Liver (tissue), 9 donors: ENCODE results near the gene RIT2. TPM values are rescaled to one million over a fixed set of nuclear protein-coding genes. Genes with fewer than 3 reads are reported as not detected.

Source experiments
- DNase-seq: peaks from one replicate; pipeline ENCODE4 v3.0.0-alpha.2; 2017; ENCODE audit warnings: low spot score
- H3K27ac ChIP-seq, 2 donors: one replicate each; pipeline ENCODE4 v1.7.0; 2013; ENCODE audit warnings: inconsistent platforms in 2 of 2, low read length in 2 of 2, control low read depth in 1 of 2, low read depth in 1 of 2, mild to moderate bottlenecking in 1 of 2
- H3K27me3 ChIP-seq, 4 donors: one replicate each; pipeline versions ENCODE4 v1.6.1 to v1.7.0; 2013; ENCODE audit warnings: low read length in 3 of 4, inconsistent platforms in 1 of 4, mild to moderate bottlenecking in 1 of 4, moderate library complexity in 1 of 4; ENCODE audit not compliant: control insufficient read depth in 4 of 4, insufficient read depth in 4 of 4
- H3K36me3 ChIP-seq, 4 donors: one replicate each; pipeline versions ENCODE4 v1.6.1 to v1.7.0; 2013; ENCODE audit warnings: low read length in 3 of 4, mild to moderate bottlenecking in 3 of 4, low read depth in 1 of 4, moderate library complexity in 1 of 4; ENCODE audit not compliant: control insufficient read depth in 4 of 4, insufficient read depth in 3 of 4
- H3K4me1 ChIP-seq, 4 donors: one replicate each; pipeline versions ENCODE4 v1.6.1 to v1.7.0; 2013; ENCODE audit warnings: low read length in 3 of 4, mild to moderate bottlenecking in 3 of 4, moderate library complexity in 1 of 4; ENCODE audit not compliant: control insufficient read depth in 4 of 4, insufficient read depth in 4 of 4
- H3K4me3 ChIP-seq, 3 donors: one replicate each; pipeline versions ENCODE4 v1.6.1 to v1.7.0; 2013; ENCODE audit warnings: low read length in 3 of 3, control low read depth in 1 of 3, low read depth in 1 of 3, mild to moderate bottlenecking in 1 of 3
- H3K9ac ChIP-seq, 2 donors: one replicate each; pipeline ENCODE4 v1.7.0; 2013; ENCODE audit warnings: low read length in 2 of 2, mild to moderate bottlenecking in 2 of 2, moderate library complexity in 2 of 2, control low read depth in 1 of 2, low read depth in 1 of 2
- H3K9me3 ChIP-seq, 4 donors: one replicate each; pipeline versions ENCODE4 v1.6.1 to v1.7.0; 2013; ENCODE audit warnings: low read length in 3 of 4; ENCODE audit not compliant: control insufficient read depth in 4 of 4
- FOXA1 ChIP-seq: IDR thresholded peaks from 2 replicates; pipeline ENCODE4 v1.6.1; 2016; ENCODE audit warnings: antibody characterized with exemption
- GABPA ChIP-seq, 2 donors: IDR thresholded peaks in 1 of 2; conservative IDR thresholded peaks in 1 of 2; 2 replicates each; pipeline ENCODE4 v1.6.1; 2016; ENCODE audit warnings: antibody characterized with exemption in 2 of 2, mild to moderate bottlenecking in 1 of 2, moderate library complexity in 1 of 2
- HNF4A ChIP-seq, 2 donors: conservative IDR thresholded peaks; 2 replicates each; pipeline ENCODE4 v1.6.1; 2016; ENCODE audit warnings: antibody characterized with exemption in 2 of 2, mild to moderate bottlenecking in 2 of 2
- HNF4G ChIP-seq: IDR thresholded peaks from 2 replicates; pipeline ENCODE4 v1.6.1; 2016; ENCODE audit warnings: antibody characterized with exemption
- JUND ChIP-seq, 2 donors: IDR thresholded peaks; 2 replicates each; pipeline ENCODE4 v1.6.1; 2016; ENCODE audit warnings: antibody characterized with exemption in 2 of 2
- NR2F2 ChIP-seq: IDR thresholded peaks from 2 replicates; pipeline ENCODE4 v1.6.1; 2016; ENCODE audit warnings: antibody characterized with exemption
- RAD21 ChIP-seq, 2 donors: IDR thresholded peaks; 2 replicates each; pipeline ENCODE4 v1.6.1; 2016; ENCODE audit warnings: antibody characterized with exemption in 2 of 2, mild to moderate bottlenecking in 2 of 2
- RXRA ChIP-seq, 2 donors: IDR thresholded peaks; 2 replicates each; pipeline ENCODE4 v1.6.1; 2017 to 2018; ENCODE audit warnings: antibody characterized with exemption in 2 of 2, mild to moderate bottlenecking in 1 of 2
- SP1 ChIP-seq: IDR thresholded peaks from 2 replicates; pipeline ENCODE4 v1.6.1; 2018; ENCODE audit warnings: antibody characterized with exemption, mild to moderate bottlenecking
- TAF1 ChIP-seq: conservative IDR thresholded peaks from 2 replicates; pipeline ENCODE4 v1.6.1; 2016; ENCODE audit warnings: antibody characterized with exemption, mild to moderate bottlenecking
- YY1 ChIP-seq: IDR thresholded peaks from 2 replicates; pipeline ENCODE4 v1.6.1; 2016; ENCODE audit warnings: antibody characterized with exemption, mild to moderate bottlenecking
- WGBS: extraction: QIAGEN DNeasy Blood & Tissue Kit; methylation state at CpG from one replicate; pipeline ENCODE4 v1.1.7; 2013; 5-methylcytosine and 5-hydroxymethylcytosine counted together
- polyA plus RNA-seq, 2 donors: library from polyadenylated mRNA; stranded (reverse) in 1 of 2; unstranded in 1 of 2; fragments of 200-250 nt in 1 of 2; fragments of >200 nt in 1 of 2; fragmentation: Nextera tagmentation in 1 of 2; extraction: Ambion mirVana in 1 of 2; gene quantifications; one replicate each; pipeline versions ENCODE4 v1.2.1 to v1.2.3, GENCODE V29; 2013 to 2015
- total RNA-seq, 2 donors: library from RNA; depleted of rRNA; stranded (reverse); fragments of >200 nt; gene quantifications; one replicate each; pipeline ENCODE4 v1.2.3, GENCODE V29; 2014
- TF ChIP-seq, protein P1 (sequence below): fragments of 150-350 bp; IDR thresholded peaks from 2 replicates; pipeline ENCODE4 v1.5.1; 2017; ENCODE audit warnings: improper control_type of control experiment, low read depth, low read length; ENCODE audit not compliant: missing input control
- TF ChIP-seq, protein P2 (sequence below): IDR thresholded peaks from 2 replicates; pipeline ENCODE4 v1.6.1; 2016; ENCODE audit warnings: antibody characterized with exemption, mild to moderate bottlenecking
- TF ChIP-seq, protein P3 (sequence below): IDR thresholded peaks from 2 replicates; pipeline ENCODE4 v1.6.1; 2016; ENCODE audit warnings: antibody characterized with exemption
- TF ChIP-seq, protein P4 (sequence below): IDR thresholded peaks from 2 replicates; pipeline ENCODE4 v1.6.1; 2016; ENCODE audit warnings: antibody characterized with exemption
- TF ChIP-seq, protein P5 (sequence below): IDR thresholded peaks from 2 replicates; pipeline ENCODE4 v1.6.1; 2016; ENCODE audit warnings: antibody characterized with exemption
- donor health status: healthy.
- donor health status: healthy.
- donor health status: healthy.
- donor health status: healthy.
- donor health status: healthy.

RIT2 gene
- total and polyA plus RNA-seq, 4 donors: not detected

DNA sequence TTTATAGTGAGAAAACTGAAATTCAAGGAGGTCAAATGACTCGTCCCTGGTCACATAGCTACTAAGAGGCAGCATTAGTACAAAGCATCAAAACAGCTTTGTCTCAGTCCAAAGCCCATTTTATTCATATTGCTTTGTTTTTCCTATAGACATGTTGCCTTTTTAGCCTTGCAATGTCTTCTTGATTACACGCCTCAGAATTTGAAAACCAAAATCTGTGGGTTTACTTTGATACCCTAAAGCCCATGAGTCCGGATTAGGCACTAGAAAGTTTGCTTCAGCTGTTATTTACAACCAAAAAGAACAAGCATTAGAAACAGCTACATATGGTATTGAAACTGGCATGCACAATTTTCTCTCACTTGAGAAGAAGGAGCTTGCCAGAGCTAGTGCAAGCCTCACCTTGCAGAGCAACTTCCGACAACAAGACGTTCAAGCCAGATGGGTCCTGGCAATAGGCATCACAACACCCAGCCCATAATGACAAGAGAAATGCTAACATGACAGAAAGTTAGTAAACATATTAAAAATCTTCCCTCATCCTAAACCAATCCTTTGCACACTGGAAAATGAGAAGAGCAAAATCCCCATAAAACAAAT lies 276.8 kb downstream of the RIT2 start:
- Histone ChIP-seq H3K27ac (no peak overlapping the region), H3K4me1 (no peaks in the 10 kb centered on the region), H3K27me3 (no peaks in the 10 kb centered on the region), H3K9me3 (no peaks in the 10 kb centered on the region), H3K36me3 (no peaks in the 10 kb centered on the region), H3K4me3 (no peak overlapping the region), H3K9ac (no peak overlapping the region)
- 76% methylated on average over 5 of the region's 5 CpGs for WGBS
- DNase-seq: no peak
- TF ChIP-seq RXRA (IDR thresholded peaks at IDR 0.05): no peak
- TF ChIP-seq, protein P1, sequence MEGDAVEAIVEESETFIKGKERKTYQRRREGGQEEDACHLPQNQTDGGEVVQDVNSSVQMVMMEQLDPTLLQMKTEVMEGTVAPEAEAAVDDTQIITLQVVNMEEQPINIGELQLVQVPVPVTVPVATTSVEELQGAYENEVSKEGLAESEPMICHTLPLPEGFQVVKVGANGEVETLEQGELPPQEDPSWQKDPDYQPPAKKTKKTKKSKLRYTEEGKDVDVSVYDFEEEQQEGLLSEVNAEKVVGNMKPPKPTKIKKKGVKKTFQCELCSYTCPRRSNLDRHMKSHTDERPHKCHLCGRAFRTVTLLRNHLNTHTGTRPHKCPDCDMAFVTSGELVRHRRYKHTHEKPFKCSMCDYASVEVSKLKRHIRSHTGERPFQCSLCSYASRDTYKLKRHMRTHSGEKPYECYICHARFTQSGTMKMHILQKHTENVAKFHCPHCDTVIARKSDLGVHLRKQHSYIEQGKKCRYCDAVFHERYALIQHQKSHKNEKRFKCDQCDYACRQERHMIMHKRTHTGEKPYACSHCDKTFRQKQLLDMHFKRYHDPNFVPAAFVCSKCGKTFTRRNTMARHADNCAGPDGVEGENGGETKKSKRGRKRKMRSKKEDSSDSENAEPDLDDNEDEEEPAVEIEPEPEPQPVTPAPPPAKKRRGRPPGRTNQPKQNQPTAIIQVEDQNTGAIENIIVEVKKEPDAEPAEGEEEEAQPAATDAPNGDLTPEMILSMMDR: no peak
- TF ChIP-seq, protein P2, sequence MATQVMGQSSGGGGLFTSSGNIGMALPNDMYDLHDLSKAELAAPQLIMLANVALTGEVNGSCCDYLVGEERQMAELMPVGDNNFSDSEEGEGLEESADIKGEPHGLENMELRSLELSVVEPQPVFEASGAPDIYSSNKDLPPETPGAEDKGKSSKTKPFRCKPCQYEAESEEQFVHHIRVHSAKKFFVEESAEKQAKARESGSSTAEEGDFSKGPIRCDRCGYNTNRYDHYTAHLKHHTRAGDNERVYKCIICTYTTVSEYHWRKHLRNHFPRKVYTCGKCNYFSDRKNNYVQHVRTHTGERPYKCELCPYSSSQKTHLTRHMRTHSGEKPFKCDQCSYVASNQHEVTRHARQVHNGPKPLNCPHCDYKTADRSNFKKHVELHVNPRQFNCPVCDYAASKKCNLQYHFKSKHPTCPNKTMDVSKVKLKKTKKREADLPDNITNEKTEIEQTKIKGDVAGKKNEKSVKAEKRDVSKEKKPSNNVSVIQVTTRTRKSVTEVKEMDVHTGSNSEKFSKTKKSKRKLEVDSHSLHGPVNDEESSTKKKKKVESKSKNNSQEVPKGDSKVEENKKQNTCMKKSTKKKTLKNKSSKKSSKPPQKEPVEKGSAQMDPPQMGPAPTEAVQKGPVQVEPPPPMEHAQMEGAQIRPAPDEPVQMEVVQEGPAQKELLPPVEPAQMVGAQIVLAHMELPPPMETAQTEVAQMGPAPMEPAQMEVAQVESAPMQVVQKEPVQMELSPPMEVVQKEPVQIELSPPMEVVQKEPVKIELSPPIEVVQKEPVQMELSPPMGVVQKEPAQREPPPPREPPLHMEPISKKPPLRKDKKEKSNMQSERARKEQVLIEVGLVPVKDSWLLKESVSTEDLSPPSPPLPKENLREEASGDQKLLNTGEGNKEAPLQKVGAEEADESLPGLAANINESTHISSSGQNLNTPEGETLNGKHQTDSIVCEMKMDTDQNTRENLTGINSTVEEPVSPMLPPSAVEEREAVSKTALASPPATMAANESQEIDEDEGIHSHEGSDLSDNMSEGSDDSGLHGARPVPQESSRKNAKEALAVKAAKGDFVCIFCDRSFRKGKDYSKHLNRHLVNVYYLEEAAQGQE: no peak
- TF ChIP-seq, protein P3, sequence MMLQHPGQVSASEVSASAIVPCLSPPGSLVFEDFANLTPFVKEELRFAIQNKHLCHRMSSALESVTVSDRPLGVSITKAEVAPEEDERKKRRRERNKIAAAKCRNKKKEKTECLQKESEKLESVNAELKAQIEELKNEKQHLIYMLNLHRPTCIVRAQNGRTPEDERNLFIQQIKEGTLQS: no peak
- TF ChIP-seq YY1: no peak
- TF ChIP-seq FOXA1: no peak
- TF ChIP-seq, protein P4, sequence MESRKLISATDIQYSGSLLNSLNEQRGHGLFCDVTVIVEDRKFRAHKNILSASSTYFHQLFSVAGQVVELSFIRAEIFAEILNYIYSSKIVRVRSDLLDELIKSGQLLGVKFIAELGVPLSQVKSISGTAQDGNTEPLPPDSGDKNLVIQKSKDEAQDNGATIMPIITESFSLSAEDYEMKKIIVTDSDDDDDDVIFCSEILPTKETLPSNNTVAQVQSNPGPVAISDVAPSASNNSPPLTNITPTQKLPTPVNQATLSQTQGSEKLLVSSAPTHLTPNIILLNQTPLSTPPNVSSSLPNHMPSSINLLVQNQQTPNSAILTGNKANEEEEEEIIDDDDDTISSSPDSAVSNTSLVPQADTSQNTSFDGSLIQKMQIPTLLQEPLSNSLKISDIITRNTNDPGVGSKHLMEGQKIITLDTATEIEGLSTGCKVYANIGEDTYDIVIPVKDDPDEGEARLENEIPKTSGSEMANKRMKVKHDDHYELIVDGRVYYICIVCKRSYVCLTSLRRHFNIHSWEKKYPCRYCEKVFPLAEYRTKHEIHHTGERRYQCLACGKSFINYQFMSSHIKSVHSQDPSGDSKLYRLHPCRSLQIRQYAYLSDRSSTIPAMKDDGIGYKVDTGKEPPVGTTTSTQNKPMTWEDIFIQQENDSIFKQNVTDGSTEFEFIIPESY: no peak
- TF ChIP-seq JUND (IDR thresholded peaks at IDR 0.05): no peak
- no peak for TF ChIP-seq SP1
- no peak for TF ChIP-seq HNF4G
- no peak for TF ChIP-seq TAF1
- TF ChIP-seq, protein P5, sequence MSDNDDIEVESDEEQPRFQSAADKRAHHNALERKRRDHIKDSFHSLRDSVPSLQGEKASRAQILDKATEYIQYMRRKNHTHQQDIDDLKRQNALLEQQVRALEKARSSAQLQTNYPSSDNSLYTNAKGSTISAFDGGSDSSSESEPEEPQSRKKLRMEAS: no peak

DNA sequence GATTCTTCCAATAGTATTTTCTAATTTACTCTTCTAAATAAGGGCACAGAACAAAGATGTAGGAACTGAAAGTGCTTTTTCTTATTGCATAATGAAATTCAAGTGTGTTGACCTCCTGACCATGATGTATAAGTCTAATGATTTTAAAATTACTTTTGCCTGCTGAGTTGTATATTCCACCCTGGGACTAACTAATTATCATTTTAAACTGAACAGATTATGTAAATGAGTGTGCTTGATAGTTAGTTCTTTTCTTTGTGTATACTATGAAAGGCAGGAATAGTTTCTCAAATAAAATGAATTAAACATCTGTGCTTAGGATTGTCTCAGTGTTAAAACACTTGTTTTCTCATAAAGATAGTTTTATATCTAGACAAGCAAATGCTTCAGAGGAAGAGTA lies 284.5 kb downstream of the RIT2 start:
- Histone ChIP-seq H3K4me3 (no peak overlapping the region), H3K4me1 (no peaks in the 10 kb centered on the region), H3K27me3 (no peaks in the 10 kb centered on the region), H3K9me3 (no peaks in the 10 kb centered on the region), H3K9ac (no peak overlapping the region), H3K36me3 (no peaks in the 10 kb centered on the region), H3K27ac (no peak overlapping the region)
- DNase-seq: no peak
- TF ChIP-seq JUND (IDR thresholded peaks at IDR 0.05): no peak
- no peak for TF ChIP-seq TAF1
- no peak for TF ChIP-seq GABPA (IDR thresholded peaks at IDR 0.05 in 1 of 2, conservative IDR thresholded peaks at IDR 0.05 in 1 of 2)
- no peak for TF ChIP-seq RAD21 (IDR thresholded peaks at IDR 0.05)
- no peak for TF ChIP-seq NR2F2
- no peak for TF ChIP-seq SP1
- TF ChIP-seq HNF4A (conservative IDR thresholded peaks at IDR 0.05): no peak
- TF ChIP-seq, protein P3: no peak
- no peak for TF ChIP-seq HNF4G
- no peak for TF ChIP-seq FOXA1
- TF ChIP-seq YY1: no peak
